ENCODE results near the gene NME9.

The NME9 gene

GRCh38 chr3:138354376-138354775, 24.7 kb upstream of the NME9 start:
- H3K4me3 ChIP-seq (ENCODE audit: low read depth, low read length): no peak overlapping the region
- TF ChIP-seq CTCF (IDR thresholded peaks at IDR 0.05; ENCODE audit: low read depth, low read length): no peak

GRCh38 chr3:138351916-138352550, 22.4 kb upstream of the NME9 start:
- no peak for TF ChIP-seq CTCF (IDR thresholded peaks at IDR 0.05; ENCODE audit: low read depth, low read length)
- no peak overlapping the region for H3K4me3 ChIP-seq (ENCODE audit: low read depth, low read length)

GRCh38 chr3:138351151-138351550, 21.5 kb upstream of the NME9 start:
- no peak overlapping the region for H3K4me3 ChIP-seq (ENCODE audit: low read depth, low read length)
- TF ChIP-seq CTCF (IDR thresholded peaks at IDR 0.05; ENCODE audit: low read depth, low read length): no peak

- peak overlapping the region; percentile 75 for H3K4me3 ChIP-seq (ENCODE audit: low read depth, low read length)
- TF ChIP-seq CTCF (IDR thresholded peaks at IDR 0.05; ENCODE audit: low read depth, low read length): no peak
Measured at GRCh38 chr3:138349926-138350665, 20.4 kb upstream of the NME9 start.

GRCh38 chr3:138348754-138349739, 19.4 kb upstream of the NME9 start:
- TF ChIP-seq CTCF (IDR thresholded peaks at IDR 0.05; ENCODE audit: low read depth, low read length): no peak
- peak overlapping the region; percentile 75 for H3K4me3 ChIP-seq (ENCODE audit: low read depth, low read length)

- peak; percentile 26; the same call in 1 of the 2 replicates for TF ChIP-seq CTCF (IDR thresholded peaks at IDR 0.05; ENCODE audit: low read depth, low read length)
- peak within 1 kb of the TSS; percentile 75 for H3K4me3 ChIP-seq (ENCODE audit: low read depth, low read length)
Measured at GRCh38 chr3:138347960-138348753, 18.5 kb upstream of the NME9 start, which contains the start of gene MRAS. TSS of gene MRAS (plus strand) at chr3:138348579. CDS start at chr3:138372884, 24,305 bp downstream.
